Trophoblast cell (in vitro differentiated cells and primary cell): Measurements from ENCODE around the gene TSFM.

Experiments used
- DNase-seq, 2 donors: peaks; one replicate each; pipeline ENCODE4 v3.0.0-alpha.2; 2016
- H2AFZ ChIP-seq: 2 replicates; pipeline ENCODE4 v1.6.1; 2013; ENCODE audit warnings: low read length, moderate library complexity, mild to moderate bottlenecking; ENCODE audit not compliant: insufficient read depth, poor library complexity
- H2AK5ac ChIP-seq: 2 replicates; pipeline ENCODE4 v1.6.1; 2013; ENCODE audit warnings: mild to moderate bottlenecking, low read length
- H2BK120ac ChIP-seq: 2 replicates; pipeline ENCODE4 v1.6.1; 2013; ENCODE audit warnings: low read length, mild to moderate bottlenecking, moderate library complexity; ENCODE audit not compliant: insufficient read depth, poor library complexity
- H2BK12ac ChIP-seq: 2 replicates; pipeline ENCODE4 v1.6.1; 2013; ENCODE audit warnings: mild to moderate bottlenecking, low read length, moderate library complexity
- H2BK5ac ChIP-seq: 2 replicates; pipeline ENCODE4 v1.6.1; 2013; ENCODE audit warnings: low read length, low read depth, moderate library complexity, mild to moderate bottlenecking; ENCODE audit not compliant: poor library complexity
- H3K14ac ChIP-seq: 2 replicates; pipeline ENCODE4 v1.6.1; 2013; ENCODE audit warnings: mild to moderate bottlenecking, low read length
- H3K18ac ChIP-seq: 2 replicates; pipeline ENCODE4 v1.6.1; 2013; ENCODE audit warnings: mild to moderate bottlenecking, low read length
- H3K23ac ChIP-seq: 2 replicates; pipeline ENCODE4 v1.6.1; 2013; ENCODE audit warnings: low read length
- H3K27ac ChIP-seq: 2 replicates; pipeline ENCODE4 v1.5.1; 2013; ENCODE audit warnings: low read depth, mild to moderate bottlenecking, inconsistent platforms, low read length, moderate library complexity
- H3K27me3 ChIP-seq: 2 replicates; pipeline ENCODE4 v1.6.1; 2013; ENCODE audit warnings: inconsistent platforms, mild to moderate bottlenecking, low read length, moderate library complexity; ENCODE audit not compliant: insufficient read depth
- H3K36me3 ChIP-seq, 2 experiments: 1 replicate in 1 of 2; 2 replicates in 1 of 2; pipeline ENCODE4 v1.6.1; 2013; ENCODE audit warnings: low read length in 2 of 2, mild to moderate bottlenecking in 2 of 2, moderate library complexity in 1 of 2; ENCODE audit not compliant: insufficient read depth in 2 of 2, control insufficient read depth in 1 of 2
- H3K4ac ChIP-seq: 2 replicates; pipeline ENCODE4 v1.6.1; 2013; ENCODE audit warnings: low read depth, mild to moderate bottlenecking, low read length, moderate library complexity
- H3K4me1 ChIP-seq, 2 experiments: 1 replicate in 1 of 2; 2 replicates in 1 of 2; pipeline ENCODE4 v1.6.1; 2013; ENCODE audit warnings: low read length in 2 of 2, mild to moderate bottlenecking in 2 of 2, moderate library complexity in 1 of 2; ENCODE audit not compliant: insufficient read depth in 2 of 2, control insufficient read depth in 1 of 2
- H3K4me2 ChIP-seq: 2 replicates; pipeline ENCODE4 v1.6.1; 2013; ENCODE audit warnings: inconsistent platforms, mild to moderate bottlenecking, low read length, moderate library complexity
- H3K4me3 ChIP-seq: 2 replicates; pipeline ENCODE4 v1.5.1; 2013; ENCODE audit warnings: mild to moderate bottlenecking, low read depth, low read length, inconsistent platforms
- H3K79me1 ChIP-seq: one replicate; pipeline ENCODE4 v1.6.1; 2013; ENCODE audit warnings: low read length
- H3K79me2 ChIP-seq: 2 replicates; pipeline ENCODE4 v1.6.1; 2013; ENCODE audit warnings: low read length, mild to moderate bottlenecking; ENCODE audit not compliant: control insufficient read depth, insufficient read depth, poor library complexity
- H3K9ac ChIP-seq: 2 replicates; pipeline ENCODE4 v1.6.1; 2013; ENCODE audit warnings: mild to moderate bottlenecking, low read length
- H3K9me3 ChIP-seq: 2 replicates; pipeline ENCODE4 v1.6.1; 2013; ENCODE audit warnings: low read depth, mild to moderate bottlenecking, control low read depth, inconsistent platforms, low read length; ENCODE audit not compliant: insufficient read depth
- H4K12ac ChIP-seq: 2 replicates; pipeline ENCODE4 v1.6.1; 2013; ENCODE audit warnings: low read depth, mild to moderate bottlenecking, low read length, moderate library complexity
- H4K8ac ChIP-seq: 2 replicates; pipeline ENCODE4 v1.6.1; 2013; ENCODE audit warnings: low read depth, mild to moderate bottlenecking, low read length, moderate library complexity
- H4K91ac ChIP-seq: one replicate; pipeline ENCODE4 v1.6.1; 2013; ENCODE audit warnings: low read depth, mild to moderate bottlenecking, low read length, moderate library complexity
- WGBS: extraction: QIAGEN DNeasy Blood & Tissue Kit; methylation state at CpG from one replicate; pipeline ENCODE4 v1.1.7; 2013; ENCODE audit warnings: missing lambda C conversion rate; ENCODE audit not compliant: insufficient read length, insufficient coverage; ENCODE audit errors: extremely low coverage; 5-methylcytosine and 5-hydroxymethylcytosine counted together

The TSFM gene

DNA sequence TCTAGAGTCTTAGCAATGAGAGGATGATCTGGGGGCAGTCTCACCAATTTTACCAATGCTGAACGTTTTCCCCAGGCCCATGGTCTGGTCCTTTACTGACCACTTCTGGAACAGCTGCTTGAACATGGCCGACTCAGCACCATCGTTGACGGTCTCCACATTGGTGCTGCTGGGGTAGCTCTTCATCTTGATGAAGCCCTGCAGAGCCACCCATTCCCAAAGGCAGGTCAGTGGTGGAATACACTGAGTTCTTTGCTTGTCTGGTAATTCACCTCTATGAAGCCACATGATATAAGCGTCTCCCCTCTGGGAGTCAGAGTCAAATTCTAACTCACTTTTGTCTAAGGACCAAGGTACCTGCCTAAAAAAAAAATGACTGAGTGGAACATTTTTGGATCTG is 25.8 kb downstream of the TSFM start:
- Histone ChIP-seq H3K27ac (no peak overlapping the region), H3K4me2 (no peak overlapping the region), H4K91ac (no peak overlapping the region), H3K27me3 (no peaks in the 10 kb centered on the region), H3K14ac (no peak overlapping the region), H3K36me3 (peaks cover 0 to 13% of the 10 kb centered on the region in 2 experiments), H2BK5ac (no peak overlapping the region), H4K8ac (no peak overlapping the region), H3K18ac (no peak overlapping the region), H2BK120ac (no peak overlapping the region), H3K9ac (no peak overlapping the region), H3K79me2 (no peaks in the 10 kb centered on the region), H3K23ac (no peak overlapping the region), H2AFZ (no peak overlapping the region), H3K4me3 (no peak overlapping the region), H3K9me3 (no peaks in the 10 kb centered on the region), H3K4ac (no peak overlapping the region), H2AK5ac (no peak overlapping the region), H2BK12ac (no peak overlapping the region), H4K12ac (no peak overlapping the region), H3K4me1 (no peaks in the 10 kb centered on the region), H3K79me1 (no peaks in the 10 kb centered on the region)
- no CpG with 5 or more reads among the region's 5 CpGs for WGBS
- DNase-seq: no peak

DNA sequence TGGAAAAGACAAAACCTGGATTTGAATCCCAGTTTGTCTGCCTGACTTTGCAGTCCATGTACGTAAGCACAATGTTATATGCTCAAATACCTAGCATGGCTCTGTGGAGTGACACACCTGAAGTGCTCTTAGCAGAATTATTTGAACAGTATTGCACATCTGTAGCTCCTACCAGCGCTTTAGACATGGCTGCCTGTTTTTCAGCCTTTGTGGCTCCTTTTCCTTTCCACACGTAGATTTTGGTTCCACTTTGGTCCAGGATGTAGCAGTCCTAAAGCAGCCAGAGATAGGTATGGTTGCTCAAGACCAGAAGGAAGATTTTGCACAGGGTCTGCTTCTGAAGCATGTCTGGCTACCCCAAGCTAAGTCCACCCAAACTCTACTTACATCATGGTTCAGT is 26.8 kb downstream of the TSFM start:
- no peaks in the 10 kb centered on the region for H3K79me2 ChIP-seq
- no peak overlapping the region for H4K12ac ChIP-seq
- H3K27ac ChIP-seq: no peak overlapping the region
- no peaks in the 10 kb centered on the region for H3K4me1 ChIP-seq
- H2BK12ac ChIP-seq: no peak overlapping the region
- H2AFZ ChIP-seq: no peak overlapping the region
- no peak overlapping the region for H3K23ac ChIP-seq
- no peak overlapping the region for H4K8ac ChIP-seq
- H3K36me3 ChIP-seq: peaks cover 0 to 13% of the 10 kb centered on the region in 2 experiments
- no peak for DNase-seq
- WGBS: no CpG with 5 or more reads among the region's 3 CpGs
- H3K9ac ChIP-seq: no peak overlapping the region
- no peak overlapping the region for H2BK120ac ChIP-seq
- H2BK5ac ChIP-seq: no peak overlapping the region
- H3K27me3 ChIP-seq: no peaks in the 10 kb centered on the region
- no peak overlapping the region for H2AK5ac ChIP-seq
- no peaks in the 10 kb centered on the region for H3K9me3 ChIP-seq
- no peaks in the 10 kb centered on the region for H3K79me1 ChIP-seq
- no peak overlapping the region for H3K4ac ChIP-seq
- H4K91ac ChIP-seq: no peak overlapping the region
- no peak overlapping the region for H3K4me3 ChIP-seq
- no peak overlapping the region for H3K18ac ChIP-seq
- H3K4me2 ChIP-seq: no peak overlapping the region
- no peak overlapping the region for H3K14ac ChIP-seq

DNA sequence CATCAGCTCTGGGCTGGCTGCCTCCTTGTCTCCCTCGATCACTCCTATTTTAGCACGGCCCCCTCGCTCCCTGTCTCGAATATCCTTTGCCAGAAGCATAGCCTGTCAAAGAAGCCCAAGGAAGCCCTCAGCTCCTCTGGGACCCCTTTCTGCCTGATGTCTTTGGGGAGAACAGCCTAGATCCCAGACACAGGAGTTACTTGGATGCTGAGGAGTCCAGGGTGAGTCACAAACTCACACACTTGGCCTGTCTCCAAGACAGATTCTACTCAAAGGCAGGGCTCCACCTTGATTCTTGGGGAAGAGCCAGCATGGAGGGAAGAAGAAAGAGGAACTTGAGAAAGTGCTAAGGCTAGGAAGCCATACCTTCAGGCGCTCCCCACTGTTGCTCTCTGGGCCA is 27.9 kb downstream of the TSFM start:
- Histone ChIP-seq H3K79me2 (no peaks in the 10 kb centered on the region), H4K12ac (no peak overlapping the region), H3K18ac (no peak overlapping the region), H3K23ac (no peak overlapping the region), H2AK5ac (no peak overlapping the region), H2AFZ (no peak overlapping the region), H2BK120ac (no peak overlapping the region), H3K9ac (no peak overlapping the region), H3K4ac (no peak overlapping the region), H3K36me3 (peaks cover 0 to 13% of the 10 kb centered on the region in 2 experiments), H3K9me3 (no peaks in the 10 kb centered on the region), H4K8ac (no peak overlapping the region), H2BK5ac (no peak overlapping the region), H4K91ac (no peak overlapping the region), H2BK12ac (no peak overlapping the region), H3K4me3 (no peak overlapping the region), H3K27ac (no peak overlapping the region), H3K14ac (no peak overlapping the region), H3K79me1 (no peaks in the 10 kb centered on the region), H3K4me1 (no peaks in the 10 kb centered on the region), H3K4me2 (no peak overlapping the region), H3K27me3 (no peaks in the 10 kb centered on the region)
- DNase-seq: no peak
- no CpG with 5 or more reads among the region's 5 CpGs for WGBS

DNA sequence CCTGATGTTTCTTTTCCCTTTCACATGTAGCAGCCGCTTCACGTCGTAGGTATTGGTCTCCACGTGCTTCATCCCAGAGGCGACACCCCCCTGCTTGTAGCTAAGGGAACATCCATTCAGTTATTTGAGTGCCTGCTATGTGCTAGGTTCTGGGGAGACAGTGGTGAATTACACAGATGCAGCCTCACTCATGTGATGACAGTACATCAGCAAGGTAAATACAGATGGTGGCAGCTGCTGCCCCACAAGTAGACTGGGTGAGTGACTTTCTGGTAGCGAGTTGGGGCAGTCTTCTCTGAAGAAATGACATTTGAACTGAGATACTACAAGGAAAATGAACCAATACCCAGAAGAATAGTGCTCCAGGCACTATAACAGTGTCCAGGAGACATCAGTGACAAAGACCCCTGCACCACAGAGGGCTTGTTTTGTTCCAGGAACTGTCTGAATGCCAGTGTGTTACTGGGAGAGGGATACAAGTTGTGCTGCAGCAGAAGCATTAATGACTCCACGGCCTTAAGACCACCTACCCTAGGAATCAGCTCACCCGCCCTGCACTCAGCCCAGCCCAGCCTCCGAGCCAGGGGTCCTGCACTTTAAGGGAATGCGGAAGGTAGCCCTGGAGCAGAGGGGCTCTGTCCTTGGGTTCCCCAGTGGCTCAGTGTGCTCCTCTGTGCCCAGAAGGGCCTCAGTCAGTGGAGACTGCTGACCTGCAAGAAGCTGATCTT is 28.6 kb downstream of the TSFM start:
- Histone ChIP-seq H3K36me3 (peaks cover 0 to 12% of the 10 kb centered on the region in 2 experiments), H3K4me3 (no peak overlapping the region), H3K9me3 (no peaks in the 10 kb centered on the region), H4K12ac (no peak overlapping the region), H3K79me2 (no peaks in the 10 kb centered on the region), H3K14ac (no peak overlapping the region), H3K27me3 (no peaks in the 10 kb centered on the region), H3K79me1 (no peaks in the 10 kb centered on the region), H2BK120ac (no peak overlapping the region), H3K27ac (no peak overlapping the region), H3K4me1 (no peaks in the 10 kb centered on the region), H4K8ac (no peak overlapping the region), H2BK12ac (no peak overlapping the region), H2AK5ac (no peak overlapping the region), H3K23ac (no peak overlapping the region), H3K9ac (no peak overlapping the region), H3K4ac (no peak overlapping the region), H3K4me2 (no peak overlapping the region), H4K91ac (no peak overlapping the region), H2AFZ (no peak overlapping the region), H2BK5ac (no peak overlapping the region), H3K18ac (no peak overlapping the region)
- no peak for DNase-seq
- WGBS: no CpG with 5 or more reads among the region's 10 CpGs
